ENCODE results near the gene FOSL1. TPM values are rescaled to one million over a fixed set of nuclear protein-coding genes. Genes with fewer than 3 reads are reported as not detected.

FOSL1 gene
- total RNA-seq, 2 donors from 2014 or later: 1.8 TPM; not detected in 1

GRCh38 chr11:65855927-65856363 lies 44.2 kb downstream of the FOSL1 start:
- peak overlapping the region; percentile 97 for H3K4me3 ChIP-seq (ENCODE audit: low read length)
- no peak for TF ChIP-seq CTCF (conservative IDR thresholded peaks at IDR 0.05)
- Mint-ChIP-seq H3K4me1 (peaks cover 15% of the 10 kb centered on the region), H3K27me3 (ENCODE audit: insufficient read depth) (no peaks in the 10 kb centered on the region), H3K9me3 (no peaks in the 10 kb centered on the region), H3K4me3 (peak overlapping the region; percentile 88), H3K36me3 (ENCODE audit: low read depth) (peaks cover 55% of the 10 kb centered on the region), H3K27ac (peak overlapping the region; percentile 91)
- no peak for DNase-seq
- WGBS, 2 experiments (ENCODE audit: insufficient coverage in 1 of 2, insufficient read length in 1 of 2): 92 to 94% methylated on average over 10 to 15 of the region's 15 CpGs
- H3K27ac ChIP-seq (ENCODE audit: low read depth, low read length): no peak overlapping the region
- H3K36me3 ChIP-seq (ENCODE audit: control insufficient read depth, insufficient read depth, low read length): peaks cover 61% of the 10 kb centered on the region
- peaks cover 7% of the 10 kb centered on the region for H3K9me3 ChIP-seq (ENCODE audit: control insufficient read depth, low read length)
- H3K27me3 ChIP-seq (ENCODE audit: control insufficient read depth, insufficient read depth, low read length, poor library complexity, severe bottlenecking): no peaks in the 10 kb centered on the region
- H3K4me1 ChIP-seq (ENCODE audit: control insufficient read depth, insufficient read depth, low read length): no peaks in the 10 kb centered on the region
- H3K9ac ChIP-seq (ENCODE audit: extremely low read depth, low read length, poor library complexity, severe bottlenecking): peak overlapping the region; percentile 86

- no peak for DNase-seq
- Histone ChIP-seq H3K9me3 (ENCODE audit: control insufficient read depth, low read length) (peaks cover 7% of the 10 kb centered on the region), H3K4me3 (ENCODE audit: low read length) (peak overlapping the region; percentile 97), H3K27ac (ENCODE audit: low read depth, low read length) (no peak overlapping the region), H3K27me3 (ENCODE audit: control insufficient read depth, insufficient read depth, low read length, poor library complexity, severe bottlenecking) (no peaks in the 10 kb centered on the region), H3K4me1 (ENCODE audit: control insufficient read depth, insufficient read depth, low read length) (no peaks in the 10 kb centered on the region), H3K36me3 (ENCODE audit: control insufficient read depth, insufficient read depth, low read length) (peaks cover 61% of the 10 kb centered on the region), H3K9ac (ENCODE audit: extremely low read depth, low read length, poor library complexity, severe bottlenecking) (no peak overlapping the region)
- H3K9me3 Mint-ChIP-seq: no peaks in the 10 kb centered on the region
- no peaks in the 10 kb centered on the region for H3K27me3 Mint-ChIP-seq (ENCODE audit: insufficient read depth)
- peaks cover 56% of the 10 kb centered on the region for H3K36me3 Mint-ChIP-seq (ENCODE audit: low read depth)
- H3K27ac Mint-ChIP-seq: peak overlapping the region; percentile 44
- WGBS, 2 experiments (ENCODE audit: insufficient coverage in 1 of 2, insufficient read length in 1 of 2): 97% methylated on average over 10 to 14 of the region's 15 CpGs
- H3K4me1 Mint-ChIP-seq: peaks cover 15% of the 10 kb centered on the region
- H3K4me3 Mint-ChIP-seq: peak overlapping the region; percentile 88
- TF ChIP-seq CTCF (conservative IDR thresholded peaks at IDR 0.05): no peak
Measured at GRCh38 chr11:65854852-65855837, 45.0 kb downstream of the FOSL1 start.

- Histone ChIP-seq H3K36me3 (ENCODE audit: control insufficient read depth, insufficient read depth, low read length) (peaks cover 61% of the 10 kb centered on the region), H3K4me3 (ENCODE audit: low read length) (no peak overlapping the region), H3K9me3 (ENCODE audit: control insufficient read depth, low read length) (peaks cover 7% of the 10 kb centered on the region), H3K27ac (ENCODE audit: low read depth, low read length) (no peak overlapping the region), H3K9ac (ENCODE audit: extremely low read depth, low read length, poor library complexity, severe bottlenecking) (no peak overlapping the region), H3K27me3 (ENCODE audit: control insufficient read depth, insufficient read depth, low read length, poor library complexity, severe bottlenecking) (no peaks in the 10 kb centered on the region), H3K4me1 (ENCODE audit: control insufficient read depth, insufficient read depth, low read length) (no peaks in the 10 kb centered on the region)
- H3K9me3 Mint-ChIP-seq: no peaks in the 10 kb centered on the region
- H3K4me1 Mint-ChIP-seq: peaks cover 10% of the 10 kb centered on the region
- H3K27me3 Mint-ChIP-seq (ENCODE audit: insufficient read depth): no peaks in the 10 kb centered on the region
- 90 to 100% methylated on average over 4 of the region's 4 CpGs for WGBS, 2 experiments (ENCODE audit: insufficient coverage in 1 of 2, insufficient read length in 1 of 2)
- TF ChIP-seq CTCF (conservative IDR thresholded peaks at IDR 0.05): no peak
- no peak for DNase-seq
- H3K27ac Mint-ChIP-seq: peak overlapping the region; percentile 76
- H3K36me3 Mint-ChIP-seq (ENCODE audit: low read depth): peaks cover 56% of the 10 kb centered on the region
- H3K4me3 Mint-ChIP-seq: peak overlapping the region; percentile 88
Measured at GRCh38 chr11:65854161-65854592, 46.0 kb downstream of the FOSL1 start.

Data from endodermal cell (in vitro differentiated cells).